Nephron (organoid): ENCODE data around the gene GVQW3.

ENCODE experiments used
- H3K27ac Mint-ChIP-seq, 3 experiments: 2 replicates each; pipeline ENCODE4 v1.8.0; 2020; ENCODE audit warnings: mixed read lengths in 3 of 3, mild to moderate bottlenecking in 2 of 3, moderate library complexity in 1 of 3
- H3K27me3 Mint-ChIP-seq: 2 replicates; pipeline ENCODE4 v1.8.0; 2021; ENCODE audit warnings: low read depth, mild to moderate bottlenecking, moderate library complexity, mixed read lengths
- H3K36me3 Mint-ChIP-seq: 2 replicates; pipeline ENCODE4 v1.8.0; 2020; ENCODE audit warnings: low read depth, mixed read lengths
- H3K4me1 Mint-ChIP-seq: 2 replicates; pipeline ENCODE4 v1.8.0; 2020; ENCODE audit warnings: mixed read lengths
- H3K4me3 Mint-ChIP-seq, 3 experiments: 2 replicates each; pipeline ENCODE4 v1.8.0; 2020; ENCODE audit warnings: mild to moderate bottlenecking in 3 of 3, mixed read lengths in 3 of 3, moderate library complexity in 2 of 3
- H3K9me3 Mint-ChIP-seq: 2 replicates; pipeline ENCODE4 v1.8.0; 2020; ENCODE audit warnings: mixed read lengths
- CTCF ChIP-seq, 3 experiments: fragments of 200-600 bp; sonication (generic); IDR thresholded peaks; one replicate each; pipeline ENCODE4 v1.5.0; 2021; ENCODE audit warnings: antibody characterized with exemption in 3 of 3; ENCODE audit not compliant: unreplicated experiment in 3 of 3

GVQW3 gene

GRCh38 chr11:76388408-76388807 is 7.3 kb downstream of the GVQW3 start:
- H3K27ac Mint-ChIP-seq: no peak overlapping the region

GRCh38 chr11:76391021-76391420 is 9.9 kb downstream of the GVQW3 start:
- no peaks in the 10 kb centered on the region for H3K9me3 Mint-ChIP-seq
- H3K4me1 Mint-ChIP-seq: peaks cover 14% of the 10 kb centered on the region
- peak overlapping the region in 1 of 3 experiments; percentile 67 for H3K27ac Mint-ChIP-seq
- no peak for TF ChIP-seq CTCF (IDR thresholded peaks at IDR 0.05; ENCODE audit: unreplicated experiment in 3 of 3)
- H3K27me3 Mint-ChIP-seq: peaks cover 4% of the 10 kb centered on the region
- no peaks in the 10 kb centered on the region for H3K36me3 Mint-ChIP-seq
- H3K4me3 Mint-ChIP-seq: no peak overlapping the region

More at GRCh38 chr11:76388408-76388807, 7.3 kb downstream of the GVQW3 start:
- Mint-ChIP-seq H3K4me1 (peaks cover 23% of the 10 kb centered on the region), H3K27me3 (peaks cover 2% of the 10 kb centered on the region), H3K9me3 (no peaks in the 10 kb centered on the region), H3K36me3 (peaks cover 16% of the 10 kb centered on the region), H3K4me3 (no peak overlapping the region)
- no peak for TF ChIP-seq CTCF (IDR thresholded peaks at IDR 0.05; ENCODE audit: unreplicated experiment in 3 of 3)

- Mint-ChIP-seq H3K27me3 (peaks cover 4% of the 10 kb centered on the region), H3K4me1 (peaks cover 11% of the 10 kb centered on the region), H3K36me3 (no peaks in the 10 kb centered on the region), H3K27ac (peak overlapping the region in 1 of 3 experiments; percentile 60), H3K9me3 (no peaks in the 10 kb centered on the region), H3K4me3 (no peak overlapping the region)
- no peak for TF ChIP-seq CTCF (IDR thresholded peaks at IDR 0.05; ENCODE audit: unreplicated experiment in 3 of 3)
Observed at GRCh38 chr11:76391811-76392475, 10.8 kb downstream of the GVQW3 start.

- Mint-ChIP-seq H3K4me1 (peaks cover 11% of the 10 kb centered on the region), H3K4me3 (no peak overlapping the region), H3K9me3 (no peaks in the 10 kb centered on the region), H3K27me3 (peaks cover 4% of the 10 kb centered on the region), H3K36me3 (no peaks in the 10 kb centered on the region), H3K27ac (peak overlapping the region in 2 of 3 experiments; percentile 6 to 38)
- TF ChIP-seq CTCF (IDR thresholded peaks at IDR 0.05; ENCODE audit: unreplicated experiment in 3 of 3): no peak
Observed at GRCh38 chr11:76392870-76393269, 11.7 kb downstream of the GVQW3 start.

GRCh38 chr11:76394411-76394810 is 13.3 kb downstream of the GVQW3 start:
- Mint-ChIP-seq H3K9me3 (no peaks in the 10 kb centered on the region), H3K27ac (no peak overlapping the region), H3K4me1 (peaks cover 11% of the 10 kb centered on the region), H3K36me3 (peaks cover 1% of the 10 kb centered on the region), H3K27me3 (peaks cover 4% of the 10 kb centered on the region), H3K4me3 (no peak overlapping the region)
- no peak for TF ChIP-seq CTCF (IDR thresholded peaks at IDR 0.05; ENCODE audit: unreplicated experiment in 3 of 3)

- Mint-ChIP-seq H3K9me3 (no peaks in the 10 kb centered on the region), H3K4me3 (no peak overlapping the region), H3K27ac (peak overlapping the region in 1 of 3 experiments; percentile 18), H3K27me3 (peaks cover 4% of the 10 kb centered on the region), H3K4me1 (peaks cover 11% of the 10 kb centered on the region), H3K36me3 (peaks cover 8% of the 10 kb centered on the region)
- no peak for TF ChIP-seq CTCF (IDR thresholded peaks at IDR 0.05; ENCODE audit: unreplicated experiment in 3 of 3)
Observed at GRCh38 chr11:76395296-76395695, 14.2 kb downstream of the GVQW3 start.
